Superior temporal gyrus (tissue), 1 donor: ENCODE measurements around the gene C16orf54.
A peak's percentile ranks its signal among the peaks of the same experiment; 100 is the strongest.
"Not testable (repeated sequence)": the region's sequence is repeated elsewhere in the genome, so short reads cannot be mapped to it uniquely, and the experiment has no call there.

Source experiments
- DNase-seq: peaks from one replicate; pipeline ENCODE4 v3.0.0-alpha.2; 2016; ENCODE audit errors: extremely low spot score

Gene C16orf54

DNA sequence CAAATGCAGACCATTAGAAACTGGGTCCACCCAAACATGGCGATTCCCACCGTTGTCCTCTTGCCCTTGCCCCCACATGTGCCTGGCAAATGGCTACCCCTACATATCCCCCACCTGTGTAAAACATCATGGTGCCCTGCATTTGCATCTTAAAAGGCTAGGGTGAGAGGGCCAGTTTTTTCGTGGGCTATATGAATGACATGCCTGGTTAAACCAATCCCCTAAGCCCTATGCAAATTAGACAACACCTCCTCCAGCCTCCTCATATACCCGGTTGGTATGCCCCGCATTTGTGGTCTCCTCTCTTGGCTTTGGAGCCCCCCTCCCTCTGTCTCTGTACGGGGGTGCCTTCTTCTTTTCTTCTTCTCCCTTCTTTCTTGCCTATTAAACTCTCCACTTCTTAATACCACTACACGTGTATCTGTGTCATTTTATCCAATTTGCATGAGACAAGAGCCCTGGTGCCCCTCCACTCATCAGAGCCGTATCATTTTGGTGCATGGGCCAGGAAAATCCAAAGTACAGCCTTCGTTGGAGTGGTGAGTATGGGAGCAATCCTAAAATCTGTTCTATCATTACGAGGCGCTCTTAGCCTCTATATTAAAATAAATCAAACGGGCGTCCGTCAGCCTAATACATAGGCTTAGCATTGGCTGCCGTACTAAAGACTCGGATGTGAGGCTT lies 36.7 kb downstream of the C16orf54 start:
- DNase-seq: no peak

DNA sequence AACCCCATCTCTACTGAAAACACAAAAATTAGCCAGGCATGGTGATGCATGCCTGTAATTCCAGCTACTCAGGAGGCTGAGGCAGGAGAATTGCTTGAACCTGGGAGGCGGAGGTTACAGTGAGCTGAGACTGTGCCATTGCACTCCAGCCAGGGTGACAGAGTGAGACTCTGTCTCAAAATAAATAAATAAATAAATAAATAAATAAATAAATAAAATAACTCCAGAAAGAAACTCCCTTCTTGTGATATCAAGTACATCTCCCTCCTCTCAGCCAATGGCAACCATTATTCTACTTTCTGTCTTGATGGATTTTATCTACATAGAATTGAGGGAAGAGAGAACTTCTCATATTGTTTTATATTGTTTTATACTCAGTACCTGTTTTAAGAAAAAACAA lies 38.6 kb downstream of the C16orf54 start:
- not testable (repeated sequence) for DNase-seq

DNA sequence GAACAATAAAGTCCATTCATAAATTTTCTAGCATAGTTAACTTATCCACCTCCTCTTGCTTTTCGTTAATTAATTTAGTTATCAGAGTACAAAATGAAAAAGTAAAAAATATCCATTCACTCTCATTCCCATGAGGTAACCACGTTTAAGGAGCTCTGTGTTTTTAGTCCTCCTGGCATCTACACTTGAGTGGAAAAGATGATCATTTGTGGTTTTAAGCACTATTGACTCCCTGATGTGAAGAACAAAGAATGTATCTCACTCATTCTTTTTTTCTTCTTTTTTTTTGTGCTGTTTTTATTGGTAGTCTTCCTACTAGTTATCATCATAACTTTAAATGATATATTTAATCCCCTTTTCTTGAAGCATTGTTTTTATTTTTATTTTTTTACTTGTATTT lies 40.8 kb downstream of the C16orf54 start:
- no peak for DNase-seq

DNA sequence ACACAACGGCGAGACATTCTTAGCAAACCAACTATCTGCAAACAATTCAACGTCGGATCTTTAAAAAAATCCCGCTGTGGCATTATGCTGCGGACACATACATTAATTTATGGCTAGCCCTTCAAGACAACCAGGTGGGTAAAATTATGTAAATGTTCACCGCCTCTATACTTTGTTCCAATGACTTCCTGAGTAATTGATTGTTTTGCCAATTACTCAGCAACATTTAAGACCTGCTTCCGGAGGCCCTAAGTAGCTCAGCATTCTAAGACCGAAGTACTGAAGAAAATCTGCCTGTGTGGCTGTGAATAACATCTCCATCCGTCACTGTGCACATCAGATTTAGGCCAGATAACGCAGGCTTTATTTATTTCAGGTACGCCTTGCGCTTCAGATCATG lies 43.5 kb downstream of the C16orf54 start:
- DNase-seq: no peak

DNA sequence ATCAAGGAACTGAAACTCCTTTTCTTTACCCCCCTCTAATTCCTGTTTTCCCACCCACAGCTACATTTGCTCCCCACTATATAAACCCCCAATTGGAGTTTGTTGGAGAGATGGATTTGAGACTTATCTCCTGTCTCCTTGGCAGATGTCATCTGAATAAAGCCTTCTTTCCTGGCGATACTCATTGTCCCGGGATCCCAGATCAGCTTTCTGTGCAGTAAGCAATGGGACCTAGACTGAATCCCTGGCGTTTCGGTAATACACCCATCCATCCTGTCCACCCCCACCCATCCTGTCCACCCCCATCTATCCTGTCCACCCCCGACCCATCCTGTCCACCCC lies 44.6 kb downstream of the C16orf54 start:
- no peak for DNase-seq

DNA sequence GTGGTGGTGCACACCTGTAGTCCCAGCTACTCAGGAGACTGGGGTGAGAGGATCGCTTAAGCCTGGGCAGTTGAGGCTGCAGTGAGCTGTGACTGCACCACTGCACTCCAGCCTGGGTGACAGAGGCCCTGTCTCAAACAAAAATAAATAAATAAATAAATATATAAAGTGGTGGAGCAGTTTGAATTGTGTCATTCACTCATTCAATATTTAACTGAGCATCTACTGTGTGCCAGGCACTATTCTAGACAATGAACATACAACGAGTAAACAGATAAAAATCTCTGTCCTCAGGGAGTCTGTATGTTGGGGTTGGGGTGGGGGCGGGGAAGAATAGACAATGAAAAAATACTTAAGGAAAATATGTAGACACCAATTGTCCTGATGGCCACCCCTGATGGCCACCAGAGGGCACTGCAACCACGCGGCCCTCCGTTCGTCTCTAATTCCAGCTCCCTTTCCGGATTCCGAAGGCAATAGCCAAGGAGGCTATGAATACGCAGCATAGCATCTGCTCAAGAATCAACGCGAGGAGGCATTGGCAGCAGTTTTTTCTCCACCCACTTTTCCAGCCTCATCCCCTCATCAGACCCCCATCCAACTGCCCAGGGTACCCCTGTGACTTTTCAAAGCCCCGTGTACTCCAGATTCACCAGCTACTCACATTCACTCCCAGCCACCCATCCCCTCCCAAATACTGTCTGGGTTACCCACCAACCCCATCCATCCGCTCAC lies 45.4 kb downstream of the C16orf54 start:
- DNase-seq: peak; percentile 69

DNA sequence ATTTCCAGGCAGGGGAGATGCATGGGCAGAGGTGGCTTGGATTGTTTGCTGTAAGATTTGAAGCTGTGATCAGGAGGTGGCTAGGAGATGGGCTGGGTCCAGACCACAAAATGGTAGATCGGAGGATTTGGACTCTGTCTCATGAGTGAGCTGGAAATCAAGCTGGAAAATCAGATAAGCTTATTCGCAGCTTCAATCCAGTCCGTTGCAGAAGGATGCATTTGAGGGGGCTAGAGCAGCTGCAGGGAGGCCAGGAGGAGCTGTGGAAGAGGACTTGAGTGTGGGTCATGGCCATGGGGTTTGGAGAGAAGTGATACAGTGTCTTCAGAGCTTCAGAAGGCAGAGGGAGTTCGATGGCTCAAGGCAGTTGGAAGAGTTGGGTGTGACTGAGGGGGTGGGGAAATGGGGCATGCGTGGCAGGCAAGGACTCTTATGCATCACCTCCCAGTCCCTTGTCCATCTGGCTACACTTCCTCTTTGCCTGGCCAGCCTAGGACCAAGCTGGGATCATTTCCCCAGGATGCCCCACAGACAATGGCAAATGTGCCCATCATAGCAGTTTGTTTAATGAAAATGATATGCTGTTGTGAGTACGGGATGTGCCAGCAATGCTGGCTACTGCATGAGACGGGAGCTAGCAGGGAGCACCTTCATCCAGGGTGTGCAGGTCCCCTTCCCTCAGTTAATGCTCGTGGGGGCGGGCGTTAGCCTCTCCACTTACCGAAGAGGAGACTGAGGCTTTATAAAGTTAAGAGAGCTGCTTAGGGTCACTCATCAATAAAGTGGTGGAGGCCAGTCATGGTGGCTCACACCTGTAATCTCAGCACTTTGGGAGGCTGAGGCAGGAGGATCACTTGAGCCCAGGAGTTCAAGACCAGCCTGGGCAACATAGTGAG lies 46.2 kb downstream of the C16orf54 start:
- no peak for DNase-seq

DNA sequence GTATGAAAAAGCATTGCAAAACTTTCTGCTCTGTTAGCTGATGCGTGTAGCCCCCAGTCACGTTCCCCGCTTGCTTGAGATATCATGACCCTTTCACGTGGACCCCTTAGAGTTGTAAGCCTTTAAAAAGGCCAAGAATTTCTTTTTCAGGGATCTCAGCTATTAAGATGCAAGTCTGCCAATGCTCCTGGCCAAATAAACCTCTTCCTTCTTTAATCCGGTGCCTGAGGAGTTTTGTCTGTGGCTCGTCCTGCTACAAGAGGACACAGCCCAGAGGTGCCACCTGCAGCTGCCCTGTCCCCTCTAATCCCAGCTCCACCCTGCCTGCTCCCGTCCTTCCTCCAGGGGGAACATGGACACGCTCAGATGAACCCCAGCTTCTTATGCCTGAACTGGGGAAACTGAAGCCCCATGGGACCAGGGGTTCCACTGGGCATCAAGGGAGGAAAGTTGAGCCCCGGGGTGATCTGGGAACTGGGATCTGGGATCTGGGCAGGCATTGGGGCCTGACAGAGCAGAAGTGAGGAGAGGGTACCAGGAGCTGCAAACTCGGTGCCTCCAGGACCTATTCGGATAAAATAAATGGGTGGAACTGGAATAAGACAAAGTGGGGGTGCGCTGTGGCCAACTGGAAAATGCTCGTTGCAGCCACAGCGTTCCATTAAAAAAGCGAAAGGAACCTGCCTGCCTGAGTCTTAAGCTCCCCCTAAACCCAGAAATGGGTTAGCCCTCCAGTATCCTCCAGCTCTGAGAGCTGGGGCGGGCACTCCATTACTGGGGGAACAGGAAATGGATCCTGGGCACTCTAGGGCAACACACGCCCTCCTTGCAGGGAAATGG lies 47.1 kb downstream of the C16orf54 start:
- no peak for DNase-seq

DNA sequence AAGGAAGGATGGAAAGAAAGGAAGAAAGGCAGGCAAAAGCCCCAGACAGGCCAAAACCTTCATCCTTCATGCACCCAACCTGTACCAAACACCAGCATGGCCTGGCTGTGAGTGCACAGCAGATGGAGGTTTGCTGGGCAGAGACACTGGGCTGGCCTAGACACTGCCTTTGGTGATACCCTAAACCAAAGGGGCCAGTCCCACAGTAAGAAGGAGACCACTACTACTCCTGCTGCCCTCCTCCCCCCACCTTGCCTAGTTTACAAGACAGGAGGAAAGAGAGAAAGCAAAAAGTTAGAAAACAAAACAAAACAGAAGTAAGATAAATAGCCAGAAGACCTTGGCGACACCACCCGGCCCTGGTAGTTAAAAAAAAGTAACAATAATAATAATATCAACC lies 47.7 kb downstream of the C16orf54 start:
- no peak for DNase-seq

DNA sequence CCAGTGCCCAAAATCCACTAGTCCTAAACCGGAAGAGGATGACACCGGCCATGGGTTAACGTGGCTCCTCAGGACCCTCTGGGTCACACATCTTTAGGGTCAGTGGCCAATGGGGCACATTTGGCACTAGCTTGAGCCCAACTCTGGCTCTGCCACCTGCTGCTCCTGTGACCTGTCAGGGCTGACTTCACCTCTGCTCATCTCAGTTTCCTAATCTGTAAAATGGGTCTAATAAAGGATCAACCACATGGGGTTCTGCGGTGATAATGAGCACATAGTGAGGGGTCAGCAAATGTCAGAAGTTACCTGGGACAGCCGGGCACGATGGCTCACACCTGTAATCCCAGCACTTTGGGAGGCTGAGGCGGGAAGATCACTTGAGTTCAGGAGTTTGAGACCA lies 48.4 kb downstream of the C16orf54 start:
- DNase-seq: no peak

DNA sequence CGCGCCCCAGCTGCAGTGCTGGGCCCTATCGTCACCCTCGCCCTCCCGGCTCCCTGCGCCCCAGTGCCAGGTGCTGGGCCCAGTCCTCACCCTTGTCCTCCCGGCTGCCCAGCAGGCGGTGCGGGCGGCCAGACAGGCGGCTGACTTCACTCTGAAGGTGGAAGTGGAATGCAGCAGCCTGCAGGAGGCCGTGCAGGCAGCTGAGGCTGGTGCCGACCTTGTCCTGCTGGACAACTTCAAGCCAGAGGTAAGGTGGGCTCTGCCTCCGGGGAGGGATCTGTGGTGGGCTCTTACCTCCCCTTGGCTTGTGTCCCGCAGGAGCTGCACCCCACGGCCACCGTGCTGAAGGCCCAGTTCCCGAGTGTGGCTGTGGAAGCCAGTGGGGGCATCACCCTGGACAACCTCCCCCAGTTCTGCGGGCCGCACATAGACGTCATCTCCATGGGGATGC lies 48.9 kb downstream of the C16orf54 start:
- DNase-seq: no peak

DNA sequence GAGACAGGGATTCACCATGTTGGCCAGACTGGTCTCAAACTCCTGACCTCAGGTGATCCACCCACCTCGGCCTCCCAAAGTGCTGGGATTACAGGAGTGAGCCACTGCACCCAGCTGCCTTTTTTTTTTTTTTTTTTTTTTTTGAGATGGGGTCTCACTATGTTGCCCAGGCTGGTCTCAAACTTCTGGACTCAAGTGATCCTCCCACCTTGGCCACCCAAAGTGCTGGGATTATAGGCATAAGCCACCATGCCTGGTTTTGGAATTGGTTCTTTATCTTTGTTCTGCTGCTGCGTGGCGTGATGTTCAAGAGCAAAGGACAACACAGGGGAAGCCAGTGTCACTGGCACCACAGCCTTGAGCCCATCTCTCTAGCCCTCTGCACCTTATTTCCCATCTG lies 50.1 kb downstream of the C16orf54 start:
- not testable (repeated sequence) for DNase-seq

DNA sequence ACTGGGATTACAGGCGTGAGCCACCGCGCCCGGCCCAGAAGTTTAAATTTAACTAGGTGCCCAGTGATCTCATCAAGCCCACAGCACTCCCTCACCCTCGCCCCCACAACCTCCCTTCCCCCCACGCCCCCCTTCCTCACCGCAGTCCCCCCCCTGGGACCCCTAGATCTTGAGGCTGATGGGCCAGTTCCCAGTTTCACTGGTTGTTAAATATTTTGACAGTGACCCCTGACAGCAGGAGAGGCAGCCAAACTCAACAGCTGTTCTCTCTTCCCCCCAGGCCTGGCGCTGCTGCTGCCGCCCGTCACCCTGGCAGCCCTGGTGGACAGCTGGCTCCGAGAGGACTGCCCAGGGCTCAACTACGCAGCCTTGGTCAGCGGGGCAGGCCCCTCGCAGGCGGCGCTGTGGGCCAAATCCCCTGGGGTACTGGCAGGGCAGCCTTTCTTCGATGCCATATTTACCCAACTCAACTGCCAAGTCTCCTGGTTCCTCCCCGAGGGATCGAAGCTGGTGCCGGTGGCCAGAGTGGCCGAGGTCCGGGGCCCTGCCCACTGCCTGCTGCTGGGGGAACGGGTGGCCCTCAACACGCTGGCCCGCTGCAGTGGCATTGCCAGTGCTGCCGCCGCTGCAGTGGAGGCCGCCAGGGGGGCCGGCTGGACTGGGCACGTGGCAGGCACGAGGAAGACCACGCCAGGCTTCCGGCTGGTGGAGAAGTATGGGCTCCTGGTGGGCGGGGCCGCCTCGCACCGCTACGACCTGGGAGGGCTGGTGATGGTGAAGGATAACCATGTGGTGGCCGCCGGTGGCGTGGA lies 51.2 kb downstream of the C16orf54 start:
- no peak for DNase-seq

DNA sequence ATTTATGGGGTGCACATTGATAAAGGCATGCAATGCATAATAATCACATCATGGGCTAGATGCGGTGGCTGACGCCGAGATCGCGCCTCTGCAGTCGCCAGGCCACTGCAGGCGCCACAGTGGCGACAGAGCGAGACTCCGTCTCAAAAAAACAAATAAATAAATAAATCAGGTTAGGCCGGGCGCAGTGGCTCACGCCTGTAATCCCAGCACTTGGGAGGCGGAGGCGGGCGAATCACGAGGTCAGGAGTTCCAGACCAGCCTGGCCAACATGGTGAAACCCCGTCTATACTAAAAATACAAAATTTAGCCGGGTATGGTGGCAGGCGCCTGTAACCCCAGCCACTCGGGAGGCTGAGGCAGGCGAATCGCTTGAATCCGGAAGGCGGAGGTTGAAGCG lies 53.2 kb downstream of the C16orf54 start:
- not testable (repeated sequence) for DNase-seq
